ENCODE measurements around the gene PRKCZ. TPM values are rescaled to one million over a fixed set of nuclear protein-coding genes. Genes with fewer than 3 reads are reported as not detected.

Gene PRKCZ
- total and polyA plus RNA-seq, 2 donors (not counting 1 experiment from before 2014, with no cell fraction given): 1.6 to 2.0 TPM

DNA sequence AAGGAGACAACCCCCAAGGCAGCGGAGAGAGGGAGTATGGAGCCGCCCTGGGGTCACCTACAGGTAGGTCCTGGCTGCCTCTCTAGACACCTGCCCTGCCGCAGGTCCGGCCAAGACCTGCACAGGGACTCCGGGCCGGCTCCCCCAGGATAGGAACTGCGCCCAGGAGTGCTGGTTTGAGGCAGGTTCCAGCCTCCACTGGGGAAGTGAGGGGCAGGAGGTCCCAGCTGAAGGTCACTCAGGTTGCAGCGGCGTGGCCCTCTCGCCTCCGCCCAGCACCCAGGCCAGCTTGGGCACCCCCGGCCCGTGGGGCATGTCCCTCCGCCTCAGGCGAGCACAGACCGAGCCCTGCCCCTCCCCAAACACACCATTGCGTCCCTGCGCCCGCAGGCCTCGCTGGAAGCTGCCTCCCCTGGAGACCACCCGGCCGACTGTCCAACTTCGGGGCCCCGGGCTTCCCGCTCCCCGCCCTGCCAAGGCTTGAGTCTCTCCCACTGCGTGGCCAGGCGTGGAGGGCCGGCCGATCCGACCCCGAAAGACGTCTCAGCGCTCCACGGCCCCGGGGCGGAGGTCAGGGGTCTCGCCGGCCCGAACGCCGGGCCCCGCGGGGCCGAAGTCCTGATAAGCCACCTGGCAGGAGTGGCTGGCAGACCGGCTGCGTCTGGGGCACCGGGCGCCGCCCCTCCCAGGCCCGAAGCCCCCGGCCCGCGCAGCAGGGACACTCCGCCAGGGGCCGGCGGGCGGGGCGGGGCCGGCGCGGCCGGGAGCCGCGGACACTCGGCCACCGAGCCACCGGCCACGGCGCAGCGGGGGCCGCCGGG, 176.5 kb downstream of the PRKCZ start:
- Histone ChIP-seq H3K27ac (ENCODE audit: insufficient read depth, low read length) (peak overlapping the region; percentile 97), H3K4me2 (ENCODE audit: extremely low read depth, insufficient read depth, low read length) (peak overlapping the region; percentile 95), H4K20me1 (ENCODE audit: control insufficient read depth, extremely low read depth, insufficient read depth, low read length) (peaks cover 4% of the 10 kb centered on the region), H2AFZ (ENCODE audit: low read length) (no peak overlapping the region), H3K27me3 (ENCODE audit: control insufficient read depth, insufficient read depth, low read length) (no peaks in the 10 kb centered on the region), H3K9ac (ENCODE audit: insufficient read depth, low read length) (peak overlapping the region; percentile 99), H3K79me2 (ENCODE audit: control insufficient read depth, insufficient read depth, low read length) (peaks cover 32% of the 10 kb centered on the region), H3K9me3 (ENCODE audit: control insufficient read depth, insufficient read depth, low read depth, low read length) (no peaks in the 10 kb centered on the region), H3K4me3 (replicated peaks in 1 of 4; ENCODE audit: control extremely low read depth in 1 of 4, insufficient read depth in 1 of 4, low read depth in 3 of 4, low read length in 4 of 4) (peak overlapping the region; percentile 29 to 80 (median 62)), H3K36me3 (ENCODE audit: control insufficient read depth, insufficient read depth, low read length) (peaks cover 9% of the 10 kb centered on the region), H3K4me1 (ENCODE audit: control insufficient read depth, extremely low read depth, insufficient read depth, low read length) (peaks cover 5% of the 10 kb centered on the region)
- DNase-seq (ENCODE audit: low read depth in 2 of 2): no peak
- TF ChIP-seq, protein P1, sequence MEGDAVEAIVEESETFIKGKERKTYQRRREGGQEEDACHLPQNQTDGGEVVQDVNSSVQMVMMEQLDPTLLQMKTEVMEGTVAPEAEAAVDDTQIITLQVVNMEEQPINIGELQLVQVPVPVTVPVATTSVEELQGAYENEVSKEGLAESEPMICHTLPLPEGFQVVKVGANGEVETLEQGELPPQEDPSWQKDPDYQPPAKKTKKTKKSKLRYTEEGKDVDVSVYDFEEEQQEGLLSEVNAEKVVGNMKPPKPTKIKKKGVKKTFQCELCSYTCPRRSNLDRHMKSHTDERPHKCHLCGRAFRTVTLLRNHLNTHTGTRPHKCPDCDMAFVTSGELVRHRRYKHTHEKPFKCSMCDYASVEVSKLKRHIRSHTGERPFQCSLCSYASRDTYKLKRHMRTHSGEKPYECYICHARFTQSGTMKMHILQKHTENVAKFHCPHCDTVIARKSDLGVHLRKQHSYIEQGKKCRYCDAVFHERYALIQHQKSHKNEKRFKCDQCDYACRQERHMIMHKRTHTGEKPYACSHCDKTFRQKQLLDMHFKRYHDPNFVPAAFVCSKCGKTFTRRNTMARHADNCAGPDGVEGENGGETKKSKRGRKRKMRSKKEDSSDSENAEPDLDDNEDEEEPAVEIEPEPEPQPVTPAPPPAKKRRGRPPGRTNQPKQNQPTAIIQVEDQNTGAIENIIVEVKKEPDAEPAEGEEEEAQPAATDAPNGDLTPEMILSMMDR (conservative IDR thresholded peaks at IDR 0.05 in 1 of 2, IDR thresholded peaks at IDR 0.05 in 1 of 2; ENCODE audit: low read depth in 1 of 2, low read length in 2 of 2): no peak
- TF ChIP-seq EZH2 (IDR thresholded peaks at IDR 0.05; ENCODE audit: low read length, missing control alignments): no peak

DNA sequence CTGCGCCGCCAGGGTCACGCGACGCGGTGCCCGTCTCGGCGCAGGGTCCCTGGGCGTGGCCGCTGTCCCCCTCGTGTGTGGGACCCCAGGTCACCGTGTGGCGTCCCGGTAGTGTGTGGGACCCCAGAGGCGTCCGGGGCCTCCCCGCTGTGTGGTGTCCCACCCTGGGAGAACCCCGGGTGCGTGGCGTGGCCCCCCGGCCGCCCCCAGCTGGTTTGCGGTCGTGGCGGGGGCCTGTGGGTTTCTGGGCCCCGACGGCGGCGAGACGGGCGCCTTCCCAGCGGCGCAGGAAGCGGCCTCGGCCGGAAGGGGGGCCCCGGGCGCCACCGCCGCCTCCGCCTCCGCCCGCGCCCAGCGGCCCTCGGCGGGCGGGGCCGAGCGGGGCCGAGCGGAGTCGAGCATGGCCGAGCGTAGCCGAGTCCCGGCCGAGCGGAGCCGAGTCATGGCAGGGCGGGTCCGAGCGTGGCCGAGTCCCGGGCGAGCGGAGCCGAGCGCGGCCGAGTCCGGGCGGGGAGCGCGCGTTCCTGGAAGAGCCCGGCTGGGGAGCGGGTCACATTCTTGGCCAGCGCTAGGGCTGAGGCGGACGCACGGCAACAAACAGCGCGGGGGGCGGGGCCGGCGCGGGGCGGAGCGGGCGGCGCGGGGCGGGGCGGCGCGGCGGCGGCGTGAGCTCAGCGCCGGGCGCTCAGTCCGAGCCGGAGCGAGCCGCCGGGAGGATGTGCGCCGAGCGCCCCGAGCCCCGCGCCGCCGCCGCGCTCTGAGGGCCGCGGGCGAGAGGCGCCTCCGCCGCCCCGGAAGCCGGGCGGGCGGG, 177.3 kb downstream of the PRKCZ start:
- peak overlapping the region; percentile 47 to 80 (median 62) for H3K4me3 ChIP-seq (replicated peaks in 1 of 4; ENCODE audit: control extremely low read depth in 1 of 4, insufficient read depth in 1 of 4, low read depth in 3 of 4, low read length in 4 of 4)
- peak overlapping the region; percentile 97 for H3K27ac ChIP-seq (ENCODE audit: insufficient read depth, low read length)
- DNase-seq (ENCODE audit: low read depth in 2 of 2): peak; percentile 92 to 96
- no peaks in the 10 kb centered on the region for H3K27me3 ChIP-seq (ENCODE audit: control insufficient read depth, insufficient read depth, low read length)
- peak overlapping the region; percentile 99 for H3K9ac ChIP-seq (ENCODE audit: insufficient read depth, low read length)
- H3K4me2 ChIP-seq (ENCODE audit: extremely low read depth, insufficient read depth, low read length): peak overlapping the region; percentile 95
- peaks cover 9% of the 10 kb centered on the region for H3K4me1 ChIP-seq (ENCODE audit: control insufficient read depth, extremely low read depth, insufficient read depth, low read length)
- H4K20me1 ChIP-seq (ENCODE audit: control insufficient read depth, extremely low read depth, insufficient read depth, low read length): peaks cover 4% of the 10 kb centered on the region
- H3K36me3 ChIP-seq (ENCODE audit: control insufficient read depth, insufficient read depth, low read length): peaks cover 9% of the 10 kb centered on the region
- H3K79me2 ChIP-seq (ENCODE audit: control insufficient read depth, insufficient read depth, low read length): peaks cover 39% of the 10 kb centered on the region
- TF ChIP-seq, protein P1 (conservative IDR thresholded peaks at IDR 0.05 in 1 of 2, IDR thresholded peaks at IDR 0.05 in 1 of 2; ENCODE audit: low read depth in 1 of 2, low read length in 2 of 2): no peak
- TF ChIP-seq EZH2 (IDR thresholded peaks at IDR 0.05; ENCODE audit: low read length, missing control alignments): no peak
- no peaks in the 10 kb centered on the region for H3K9me3 ChIP-seq (ENCODE audit: control insufficient read depth, insufficient read depth, low read depth, low read length)
- peak overlapping the region; percentile 35 for H2AFZ ChIP-seq (ENCODE audit: low read length)

DNA sequence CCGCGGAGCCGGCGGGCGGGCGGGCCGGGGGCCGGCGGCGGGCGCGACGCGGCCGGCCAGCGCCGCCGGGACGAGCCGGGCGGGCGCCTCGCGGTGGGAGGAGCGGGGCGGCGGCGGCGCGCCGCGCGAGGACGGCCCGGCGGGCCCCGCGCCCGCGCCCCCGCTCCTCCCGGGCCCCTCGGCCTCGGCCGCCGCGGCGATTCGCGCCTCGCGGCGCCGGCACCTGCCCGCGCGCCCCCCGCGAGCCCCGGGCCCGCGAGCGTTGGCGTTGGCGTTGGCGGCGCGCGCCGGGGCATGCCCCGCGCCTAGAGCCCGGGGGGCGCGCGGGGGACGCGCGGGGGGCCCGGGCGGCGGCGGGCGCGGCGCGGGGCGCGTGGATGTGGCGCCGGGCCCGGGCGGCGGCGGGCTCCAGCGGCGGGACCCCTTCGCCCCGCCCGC, 178.0 kb downstream of the PRKCZ start, which contains the start of gene SKI:
SKI (plus strand) TSS at position 163 of the 438 bp plus-strand sequence. CDS start 448 bp downstream, outside the sequence.
- peak within 1 kb of the TSS; percentile 69 to 90 (median 79) for H3K4me3 ChIP-seq (replicated peaks in 1 of 4; ENCODE audit: control extremely low read depth in 1 of 4, insufficient read depth in 1 of 4, low read depth in 3 of 4, low read length in 4 of 4)
- no peaks in the 10 kb centered on the region for H3K27me3 ChIP-seq (ENCODE audit: control insufficient read depth, insufficient read depth, low read length)
- TF ChIP-seq EZH2 (IDR thresholded peaks at IDR 0.05; ENCODE audit: low read length, missing control alignments): no peak
- TF ChIP-seq, protein P1 (conservative IDR thresholded peaks at IDR 0.05 in 1 of 2, IDR thresholded peaks at IDR 0.05 in 1 of 2; ENCODE audit: low read depth in 1 of 2, low read length in 2 of 2): no peak
- H3K4me2 ChIP-seq (ENCODE audit: extremely low read depth, insufficient read depth, low read length): peak within 1 kb of the TSS; percentile 99
- no peak for DNase-seq (ENCODE audit: low read depth in 2 of 2)
- peaks cover 9% of the 10 kb centered on the region for H3K36me3 ChIP-seq (ENCODE audit: control insufficient read depth, insufficient read depth, low read length)
- H4K20me1 ChIP-seq (ENCODE audit: control insufficient read depth, extremely low read depth, insufficient read depth, low read length): peaks cover 4% of the 10 kb centered on the region
- peak within 1 kb of the TSS; percentile 99 for H3K9ac ChIP-seq (ENCODE audit: insufficient read depth, low read length)
- peaks cover 46% of the 10 kb centered on the region for H3K79me2 ChIP-seq (ENCODE audit: control insufficient read depth, insufficient read depth, low read length)
- peaks cover 9% of the 10 kb centered on the region for H3K4me1 ChIP-seq (ENCODE audit: control insufficient read depth, extremely low read depth, insufficient read depth, low read length)
- peak within 1 kb of the TSS; percentile 97 for H3K27ac ChIP-seq (ENCODE audit: insufficient read depth, low read length)
- no peaks in the 10 kb centered on the region for H3K9me3 ChIP-seq (ENCODE audit: control insufficient read depth, insufficient read depth, low read depth, low read length)
- H2AFZ ChIP-seq (ENCODE audit: low read length): peak within 1 kb of the TSS; percentile 35
